C4-2B (cell line): ENCODE results near the gene MESP1.

ENCODE experiments used
- H3K27ac ChIP-seq: fragments of 450-650 bp; 2 replicates; pipeline ENCODE4 v1.5.1; 2017
- ZFX ChIP-seq: fragments of 450-650 bp; IDR thresholded peaks from 2 replicates; pipeline ENCODE4 v1.6.1; 2017
- TF ChIP-seq, protein P1 (sequence below): fragments of 450-650 bp; conservative IDR thresholded peaks from 2 replicates; pipeline ENCODE4 v1.5.1; 2017; ENCODE audit warnings: mild to moderate bottlenecking

Gene MESP1

DNA sequence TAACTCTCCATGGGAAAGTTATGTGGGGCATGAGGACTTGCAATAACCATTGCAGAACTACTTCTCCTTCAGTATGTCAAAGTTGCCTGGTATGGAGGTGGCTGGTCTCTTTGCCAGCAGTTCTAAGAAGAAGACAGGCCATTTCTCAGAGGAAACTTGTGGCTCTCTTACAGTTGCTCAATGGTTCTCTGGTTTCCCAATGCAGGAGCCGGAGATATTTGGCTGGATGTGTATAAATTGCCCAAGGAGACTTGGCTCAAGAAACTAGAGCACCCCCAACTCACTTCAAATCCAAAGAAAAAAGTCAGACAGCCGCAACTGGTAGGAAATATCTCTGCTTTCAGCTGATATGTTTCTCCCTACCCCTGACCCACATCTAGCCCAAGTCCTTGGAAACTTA lies 36.3 kb downstream of the MESP1 start:
- TF ChIP-seq, protein P1, sequence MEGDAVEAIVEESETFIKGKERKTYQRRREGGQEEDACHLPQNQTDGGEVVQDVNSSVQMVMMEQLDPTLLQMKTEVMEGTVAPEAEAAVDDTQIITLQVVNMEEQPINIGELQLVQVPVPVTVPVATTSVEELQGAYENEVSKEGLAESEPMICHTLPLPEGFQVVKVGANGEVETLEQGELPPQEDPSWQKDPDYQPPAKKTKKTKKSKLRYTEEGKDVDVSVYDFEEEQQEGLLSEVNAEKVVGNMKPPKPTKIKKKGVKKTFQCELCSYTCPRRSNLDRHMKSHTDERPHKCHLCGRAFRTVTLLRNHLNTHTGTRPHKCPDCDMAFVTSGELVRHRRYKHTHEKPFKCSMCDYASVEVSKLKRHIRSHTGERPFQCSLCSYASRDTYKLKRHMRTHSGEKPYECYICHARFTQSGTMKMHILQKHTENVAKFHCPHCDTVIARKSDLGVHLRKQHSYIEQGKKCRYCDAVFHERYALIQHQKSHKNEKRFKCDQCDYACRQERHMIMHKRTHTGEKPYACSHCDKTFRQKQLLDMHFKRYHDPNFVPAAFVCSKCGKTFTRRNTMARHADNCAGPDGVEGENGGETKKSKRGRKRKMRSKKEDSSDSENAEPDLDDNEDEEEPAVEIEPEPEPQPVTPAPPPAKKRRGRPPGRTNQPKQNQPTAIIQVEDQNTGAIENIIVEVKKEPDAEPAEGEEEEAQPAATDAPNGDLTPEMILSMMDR, result no peak
- no peak for TF ChIP-seq ZFX
- no peak overlapping the region for H3K27ac ChIP-seq

DNA sequence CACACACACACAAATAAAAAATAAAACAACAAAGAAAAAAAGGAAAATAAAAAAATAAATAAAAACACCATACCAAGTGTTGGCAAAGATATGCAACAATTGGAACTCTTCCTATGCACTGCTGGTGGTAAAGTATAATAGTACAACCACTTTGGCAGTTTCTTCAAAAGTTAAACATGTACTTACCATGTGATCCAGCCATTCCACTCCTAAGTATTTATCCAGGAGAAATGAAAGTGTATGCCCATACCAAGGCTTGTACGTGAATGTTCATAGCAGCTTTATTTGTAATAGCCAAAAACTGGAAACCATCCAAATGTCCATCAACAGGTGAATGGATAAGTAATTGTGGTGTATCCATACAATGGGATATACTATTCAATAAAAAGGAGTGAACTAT lies 43.5 kb downstream of the MESP1 start:
- TF ChIP-seq ZFX, result no peak
- TF ChIP-seq, protein P1, result no peak
- no peak overlapping the region for H3K27ac ChIP-seq

DNA sequence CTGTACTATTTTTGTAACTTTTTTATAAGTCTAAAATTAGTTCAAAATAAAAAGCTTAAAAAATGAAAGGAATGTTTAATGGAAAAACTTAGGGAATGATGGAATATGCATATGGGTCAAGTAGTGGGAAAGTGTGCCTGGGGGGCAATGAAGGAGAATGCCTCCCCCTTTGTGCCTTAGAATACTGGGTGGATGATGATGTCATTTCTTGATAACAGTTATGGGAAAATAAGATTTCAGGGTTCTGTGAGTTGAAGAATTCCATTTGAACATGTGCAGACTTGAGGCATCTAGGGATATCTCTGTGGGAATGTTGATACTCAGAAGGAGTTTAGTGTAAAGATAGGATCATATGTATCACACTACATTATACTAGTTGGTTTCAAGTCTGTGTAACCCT lies 46.6 kb downstream of the MESP1 start:
- H3K27ac ChIP-seq, result no peak overlapping the region
- TF ChIP-seq ZFX, result no peak
- TF ChIP-seq, protein P1, result no peak
